HCT116 (cell line): ENCODE data around the gene MAPKAP1. TPM values are rescaled to one million over a fixed set of nuclear protein-coding genes. Genes with fewer than 3 reads are reported as not detected.
A peak's percentile ranks its signal among the peaks of the same experiment; 100 is the strongest.

Source experiments
- ATAC-seq: fragments of 200-7000 bp; cut with Tn5 transposase; 2 replicates; pipeline ENCODE4 v1.9.1; 2020; ENCODE audit warnings: mild to moderate bottlenecking, moderate library complexity
- BruUV-seq: library from RNA; stranded (reverse); fragments of 400-500 nt; replicated peaks from 2 replicates; lab custom pipeline; 2021; lab: Mats Ljungman, UMichigan
- CTCF ChIA-PET: fragments of 300-600 bp; sonication (Branson Sonifier 250); formaldehyde crosslinking; loops from one replicate; lab custom pipeline; 2021; ENCODE audit warnings: antibody characterized with exemption; lab: Charles Lee
- POLR2A ChIA-PET: fragments of 300-600, 350-600 bp; sonication (Branson Sonifier 250); formaldehyde crosslinking; loops from one replicate; lab custom pipeline; 2021; ENCODE audit warnings: antibody characterized with exemption; lab: Charles Lee
- RAD21 ChIA-PET, 2 experiments: fragments of 300-600 bp; sonication (Branson Sonifier 250); formaldehyde crosslinking; loops; one replicate each; lab custom pipeline; 2023; ENCODE audit warnings: low total read pairs in 2 of 2; ENCODE audit not compliant: uncharacterized antibody in 2 of 2, unreplicated experiment in 2 of 2, low non-redundant PET in 1 of 2; lab: Charles Lee
- DNase-seq: peaks from one replicate; pipeline ENCODE4 v3.0.0-alpha.2; 2010; ENCODE audit warnings: low read depth, low spot score
- H2AFZ ChIP-seq: fragments of 200-600 bp; shearing (Covaris generic), sonication (generic); 2 replicates; pipeline ENCODE4 v1.6.1; 2017; ENCODE audit warnings: low read depth, mixed run types, mixed read lengths, antibody characterized with exemption, low read length; ENCODE audit not compliant: poor library complexity, severe bottlenecking
- H3K27ac ChIP-seq: 2 replicates; pipeline ENCODE4 v1.5.1; 2012; ENCODE audit warnings: low read depth, low read length
- H3K27me3 ChIP-seq: fragments of 200-600 bp; sonication (generic); 2 replicates; pipeline ENCODE4 v1.6.1; 2016; ENCODE audit warnings: mixed run types, low read length, mixed read lengths; ENCODE audit not compliant: insufficient read depth
- H3K36me3 ChIP-seq, 2 experiments: fragments of 200-500 bp in 1 of 2; fragments of 200-600 bp in 1 of 2; sonication (Bioruptor generic) in 1 of 2; sonication (generic) in 1 of 2; 2 replicates each; pipeline versions ENCODE4 v1.5.1 to v1.6.1; 2014 to 2016; ENCODE audit warnings: low read length in 2 of 2, inconsistent platforms in 1 of 2, mixed read lengths in 1 of 2, mixed run types in 1 of 2; ENCODE audit not compliant: insufficient read depth in 2 of 2, control insufficient read depth in 1 of 2
- H3K4me1 ChIP-seq, 2 experiments: fragments of 200-600 bp in 1 of 2; sonication (generic) in 1 of 2; 2 replicates each; pipeline versions ENCODE4 v1.5.1 to v1.6.1; 2012 to 2017; ENCODE audit warnings: low read length in 2 of 2, inconsistent platforms in 1 of 2, mild to moderate bottlenecking in 1 of 2, mixed read lengths in 1 of 2, mixed run types in 1 of 2, moderate library complexity in 1 of 2; ENCODE audit not compliant: insufficient read depth in 2 of 2, control insufficient read depth in 1 of 2
- H3K4me2 ChIP-seq: fragments of 200-600 bp; sonication (generic); 2 replicates; pipeline ENCODE4 v1.6.1; 2017; ENCODE audit warnings: mixed run types, low read length, mixed read lengths
- H3K4me3 ChIP-seq, 2 experiments: fragments of 200-600 bp in 1 of 2; sonication (generic) in 1 of 2; replicated peaks in 1 of 2; 2 replicates each; pipeline ENCODE4 v1.5.1; 2011 to 2016; ENCODE audit warnings: low read length in 2 of 2, control low read depth in 1 of 2, low read depth in 1 of 2, mild to moderate bottlenecking in 1 of 2, mixed read lengths in 1 of 2, mixed run types in 1 of 2
- H3K79me2 ChIP-seq: fragments of 200-600 bp; sonication (generic); 2 replicates; pipeline ENCODE4 v1.6.1; 2017; ENCODE audit warnings: mild to moderate bottlenecking, mixed run types, low read length, moderate library complexity, mixed read lengths; ENCODE audit not compliant: insufficient read depth
- H3K9ac ChIP-seq: fragments of 200-600 bp; sonication (generic); 2 replicates; pipeline ENCODE4 v1.6.1; 2016; ENCODE audit warnings: low read length, mixed read lengths
- H3K9me2 ChIP-seq: fragments of 200-600 bp; sonication (generic), shearing (Covaris generic); 2 replicates; pipeline ENCODE4 v1.6.1; 2017; ENCODE audit warnings: mixed run types, mild to moderate bottlenecking, moderate library complexity; ENCODE audit not compliant: insufficient read depth
- H3K9me3 ChIP-seq, 2 experiments: fragments of 200-500 bp in 1 of 2; fragments of 200-600 bp in 1 of 2; sonication (Bioruptor generic) in 1 of 2; sonication (generic) in 1 of 2; 2 replicates each; pipeline ENCODE4 v1.6.1; 2014 to 2017; ENCODE audit warnings: low read length in 2 of 2, mixed read lengths in 2 of 2, inconsistent platforms in 1 of 2, low read depth in 1 of 2, mild to moderate bottlenecking in 1 of 2, mixed run types in 1 of 2, moderate library complexity in 1 of 2; ENCODE audit not compliant: control insufficient read depth in 1 of 2, insufficient read depth in 1 of 2
- H4K20me1 ChIP-seq: fragments of 200-600 bp; sonication (generic), shearing (Covaris generic); 2 replicates; pipeline ENCODE4 v1.6.1; 2017; ENCODE audit warnings: mixed run types, mild to moderate bottlenecking, moderate library complexity; ENCODE audit not compliant: insufficient read depth
- CEBPB ChIP-seq: IDR thresholded peaks from 2 replicates; pipeline ENCODE4 v1.6.1; 2012; ENCODE audit warnings: low read depth
- EGR1 ChIP-seq: IDR thresholded peaks from 2 replicates; pipeline ENCODE4 v1.6.1; 2012; ENCODE audit warnings: low read depth
- FOSL1 ChIP-seq: IDR thresholded peaks from 2 replicates; pipeline ENCODE4 v1.6.1; 2012; ENCODE audit warnings: low read depth
- JUND ChIP-seq: IDR thresholded peaks from 2 replicates; pipeline ENCODE4 v1.6.1; 2012
- POLR2A ChIP-seq: IDR thresholded peaks from 2 replicates; pipeline ENCODE4 v1.7.0; 2011; ENCODE audit warnings: borderline replicate concordance; ENCODE audit not compliant: insufficient read depth, insufficient read length; ENCODE audit errors: extremely low read depth
- RAD21 ChIP-seq: IDR thresholded peaks from 2 replicates; pipeline ENCODE4 v1.6.1; 2012; ENCODE audit warnings: low read depth, mild to moderate bottlenecking
- SIN3A ChIP-seq: IDR thresholded peaks from 2 replicates; pipeline ENCODE4 v1.6.1; 2012; ENCODE audit warnings: low read depth
- SP1 ChIP-seq: IDR thresholded peaks from 2 replicates; pipeline ENCODE4 v1.6.1; 2012; ENCODE audit warnings: low read depth
- TCF7L2 ChIP-seq: IDR thresholded peaks from 2 replicates; pipeline ENCODE4 v1.7.0; 2011; ENCODE audit warnings: borderline replicate concordance, inconsistent platforms; ENCODE audit not compliant: insufficient read depth, insufficient read length; ENCODE audit errors: extremely low read depth
- intact Hi-C: fragments of 100-400 bp; cut with micrococcal nuclease; formaldehyde crosslinking; loops from 2 replicates; pipeline ENCODE4 v1.10.0; 2022
- total RNA-seq: library from RNA; stranded (reverse); gene quantifications from one replicate; pipeline ENCODE4 v1.2.1, GENCODE V29; 2021; ENCODE audit not compliant: unreplicated experiment
- TF ChIP-seq, protein P1 (sequence below): IDR thresholded peaks from 2 replicates; pipeline ENCODE4 v1.6.1; 2011; ENCODE audit warnings: mild to moderate bottlenecking, low read length, moderate library complexity; ENCODE audit not compliant: insufficient replicate concordance; ENCODE audit errors: extremely low read depth

MAPKAP1 gene
- total RNA-seq, 1 experiment from 2014 or later, result 72.5 TPM

DNA sequence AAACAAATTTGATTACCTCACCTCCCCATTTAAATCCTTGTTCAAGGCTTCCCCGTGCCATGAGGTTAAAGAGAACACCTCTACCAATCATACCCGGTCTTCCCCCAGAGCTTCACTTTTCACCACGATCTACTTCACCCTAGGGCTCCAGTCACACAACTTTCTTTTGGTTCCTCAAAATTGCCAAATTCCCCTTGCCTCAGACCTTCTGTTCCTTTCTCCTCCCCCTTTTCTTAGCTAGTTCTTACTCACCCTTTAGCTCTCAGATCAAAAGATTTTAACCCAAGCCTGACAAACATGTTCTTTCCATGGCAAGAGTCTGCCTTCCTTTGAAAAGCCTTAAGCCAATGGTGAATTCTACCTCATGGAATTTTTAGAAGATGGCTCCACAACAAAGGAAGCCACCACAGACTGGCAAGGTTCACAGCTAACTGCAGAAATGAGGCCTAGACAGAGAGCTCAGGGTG, 56.7 kb downstream of the MAPKAP1 start:
- no peaks in the 10 kb centered on the region for H4K20me1 ChIP-seq
- peak; percentile 51 for TF ChIP-seq SP1
- TF ChIP-seq RAD21, result 0 out of 2 replicates have a peak, but pooled peaks have one; percentile 6
- no peak for TF ChIP-seq POLR2A
- no peak for TF ChIP-seq SIN3A
- TF ChIP-seq, protein P1, sequence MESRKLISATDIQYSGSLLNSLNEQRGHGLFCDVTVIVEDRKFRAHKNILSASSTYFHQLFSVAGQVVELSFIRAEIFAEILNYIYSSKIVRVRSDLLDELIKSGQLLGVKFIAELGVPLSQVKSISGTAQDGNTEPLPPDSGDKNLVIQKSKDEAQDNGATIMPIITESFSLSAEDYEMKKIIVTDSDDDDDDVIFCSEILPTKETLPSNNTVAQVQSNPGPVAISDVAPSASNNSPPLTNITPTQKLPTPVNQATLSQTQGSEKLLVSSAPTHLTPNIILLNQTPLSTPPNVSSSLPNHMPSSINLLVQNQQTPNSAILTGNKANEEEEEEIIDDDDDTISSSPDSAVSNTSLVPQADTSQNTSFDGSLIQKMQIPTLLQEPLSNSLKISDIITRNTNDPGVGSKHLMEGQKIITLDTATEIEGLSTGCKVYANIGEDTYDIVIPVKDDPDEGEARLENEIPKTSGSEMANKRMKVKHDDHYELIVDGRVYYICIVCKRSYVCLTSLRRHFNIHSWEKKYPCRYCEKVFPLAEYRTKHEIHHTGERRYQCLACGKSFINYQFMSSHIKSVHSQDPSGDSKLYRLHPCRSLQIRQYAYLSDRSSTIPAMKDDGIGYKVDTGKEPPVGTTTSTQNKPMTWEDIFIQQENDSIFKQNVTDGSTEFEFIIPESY, result no peak
- peak; percentile 17 for TF ChIP-seq TCF7L2
- peak; percentile 46 for TF ChIP-seq JUND
- peak; percentile 48 for TF ChIP-seq FOSL1
- peak; percentile 45 for TF ChIP-seq CEBPB
- 0 out of 2 replicates have a peak, but pooled peaks have one; percentile 12 for TF ChIP-seq EGR1
- no TSS peak for BruUV-seq
- ChIA-PET RAD21 (no interaction called here), POLR2A (no interaction called here), CTCF (no interaction called here)
- peak overlapping the region; percentile 26 for H3K9ac ChIP-seq
- no peak overlapping the region; the same call in 1 of the 2 replicates for H3K27ac ChIP-seq
- peak overlapping the region in 1 of 2 experiments; percentile 35; a peak in 2 of 4 replicates for H3K4me3 ChIP-seq
- peak; percentile 48 for ATAC-seq
- no peak for DNase-seq
- no peaks in the 10 kb centered on the region for H3K9me2 ChIP-seq
- H3K4me1 ChIP-seq, result peaks cover 18 to 36% of the 10 kb centered on the region in 2 experiments
- H3K36me3 ChIP-seq, result no peaks in the 10 kb centered on the region
- intact Hi-C loops, result no loop called here
- H3K27me3 ChIP-seq, result no peaks in the 10 kb centered on the region
- no peaks in the 10 kb centered on the region for H3K9me3 ChIP-seq
- peak overlapping the region; percentile 66 for H3K4me2 ChIP-seq
- H2AFZ ChIP-seq, result no peak overlapping the region
- peaks cover 45% of the 10 kb centered on the region for H3K79me2 ChIP-seq
